ENCODE measurements around the gene VPS35L. TPM values are rescaled to one million over a fixed set of nuclear protein-coding genes. Genes with fewer than 3 reads are reported as not detected.

VPS35L gene
- 22.4 TPM for total RNA-seq
- long read RNA-seq, transcript VPS35L-203 (31 exons, 3,855 nt): major isoform, 15 of 34 reads
- long read RNA-seq, partial matches to known transcripts: 18 of 34 reads
- long read RNA-seq, other reads (novel, unspliced or antisense): 1 of 34 reads

GRCh38 chr16:19555186-19555937 is at the start of gene VPS35L:
Gene VPS35L (plus strand): TSS chr16:19555703. CDS start chr16:19555730, 27 bp downstream.
- intact Hi-C loops (cut with micrococcal nuclease): no loop called here
- ATAC-seq: peak; percentile 99
- DNase-seq: peak; percentile 98

- DNase-seq (no peak), ATAC-seq (no peak)
- intact Hi-C loops (cut with micrococcal nuclease): no loop called here
These were observed 48.5 kb upstream of the VPS35L start for GRCh38 chr16:19506965-19507364.

GRCh38 chr16:19507867-19508266 is 47.6 kb upstream of the VPS35L start:
- intact Hi-C loops (cut with micrococcal nuclease): no loop called here
- ATAC-seq (no peak), DNase-seq (no peak)

- ATAC-seq: no peak
These were observed 43.2 kb upstream of the VPS35L start for GRCh38 chr16:19512297-19512696.

GRCh38 chr16:19513377-19514053 is 42.0 kb upstream of the VPS35L start:
- ATAC-seq: peak; percentile 47
- DNase-seq: no peak
- intact Hi-C loops (cut with micrococcal nuclease): no loop called here

More at GRCh38 chr16:19512297-19512696, 43.2 kb upstream of the VPS35L start:
- intact Hi-C loops (cut with micrococcal nuclease): no loop called here
- DNase-seq: no peak

GRCh38 chr16:19515757-19516156 is 39.7 kb upstream of the VPS35L start:
- no peak for ATAC-seq
- intact Hi-C loops (cut with micrococcal nuclease): no loop called here
- no peak for DNase-seq

- intact Hi-C loops (cut with micrococcal nuclease): no loop called here
- no peak for ATAC-seq
These were observed 37.9 kb upstream of the VPS35L start for GRCh38 chr16:19517424-19518089.

GRCh38 chr16:19518388-19518787 is 37.1 kb upstream of the VPS35L start:
- ATAC-seq (no peak), DNase-seq (no peak)
- intact Hi-C loops (cut with micrococcal nuclease): no loop called here

More at GRCh38 chr16:19517424-19518089, 37.9 kb upstream of the VPS35L start:
- no peak for DNase-seq

- intact Hi-C loops (cut with micrococcal nuclease): no loop called here
- DNase-seq (no peak), ATAC-seq (no peak)
These were observed 34.6 kb upstream of the VPS35L start for GRCh38 chr16:19520861-19521331.

GRCh38 chr16:19521471-19522396 is 33.8 kb upstream of the VPS35L start, which contains the start of gene GDE1:
Gene GDE1 (minus strand): TSS chr16:19522098. CDS start chr16:19521964, 134 bp downstream.
- ATAC-seq: peak; percentile 93
- intact Hi-C loops (cut with micrococcal nuclease): no loop called here
- DNase-seq: peak; percentile 98

- DNase-seq (no peak), ATAC-seq (no peak)
- intact Hi-C loops (cut with micrococcal nuclease): no loop called here
These were observed 33.1 kb upstream of the VPS35L start for GRCh38 chr16:19522397-19522732.

GRCh38 chr16:19522760-19523159 is 32.7 kb upstream of the VPS35L start:
- ATAC-seq (no peak), DNase-seq (no peak)
- intact Hi-C loops (cut with micrococcal nuclease): no loop called here

GRCh38 chr16:19523184-19523558 is 32.3 kb upstream of the VPS35L start:
- no peak for ATAC-seq
- DNase-seq: no peak
- intact Hi-C loops (cut with micrococcal nuclease): no loop called here

- intact Hi-C loops (cut with micrococcal nuclease): no loop called here
- peak; percentile 98 for DNase-seq
- peak; percentile 90 for ATAC-seq
These were observed 31.7 kb upstream of the VPS35L start, which contains the start of gene CCP110 for GRCh38 chr16:19523559-19524355. Gene CCP110 (plus strand): TSS chr16:19523942. CDS start chr16:19527882, 3,940 bp downstream.

GRCh38 chr16:19524356-19524615 is 31.2 kb upstream of the VPS35L start:
- intact Hi-C loops (cut with micrococcal nuclease): no loop called here
- no peak for DNase-seq
- peak; percentile 1 for ATAC-seq

GRCh38 chr16:19524616-19525384 is 30.7 kb upstream of the VPS35L start:
- intact Hi-C loops (cut with micrococcal nuclease): no loop called here
- DNase-seq (no peak), ATAC-seq (no peak)

GRCh38 chr16:19525385-19525723 is 30.1 kb upstream of the VPS35L start:
- ATAC-seq (no peak), DNase-seq (no peak)
- intact Hi-C loops (cut with micrococcal nuclease): no loop called here

GRCh38 chr16:19527161-19527560 is 28.3 kb upstream of the VPS35L start:
- DNase-seq: no peak
- ATAC-seq: no peak
- intact Hi-C loops (cut with micrococcal nuclease): no loop called here
